ENCODE data around the gene PAQR8. TPM values are rescaled to one million over a fixed set of nuclear protein-coding genes. Genes with fewer than 3 reads are reported as not detected.
A peak's percentile ranks its signal among the peaks of the same experiment; 100 is the strongest.

The PAQR8 gene
- total RNA-seq, 1 experiment from 2014 or later: 3.0 TPM

GRCh38 chr6:52362443-52363227 lies 684 bp downstream of the PAQR8 start:
- peak overlapping the region in 1 of 3 experiments; percentile 96; a peak in 3 of 7 replicates for H3K27ac Mint-ChIP-seq
- Histone ChIP-seq H3K27me3 (ENCODE audit: insufficient read depth, low read length) (no peaks in the 10 kb centered on the region; the same call in 1 of the 2 replicates), H3K14ac (ENCODE audit: insufficient read depth, low read length) (peak overlapping the region; percentile 22; the same call in 1 of the 2 replicates), H3K4me1 (ENCODE audit: insufficient read depth, low read length) (peaks cover 9% of the 10 kb centered on the region; the same call in 1 of the 2 replicates), H2BK20ac (ENCODE audit: low read depth, low read length, poor library complexity, severe bottlenecking) (no peak overlapping the region), H3K9ac (ENCODE audit: extremely low read depth, insufficient read length, low read length) (peak overlapping the region; percentile 46), H2BK12ac (ENCODE audit: insufficient read length, low read depth, low read length) (no peak overlapping the region), H3T11ph (ENCODE audit: low read length) (no peak overlapping the region), H2AFZ (ENCODE audit: low read length) (peak overlapping the region; percentile 14), H3K4ac (ENCODE audit: low read depth, low read length) (no peak overlapping the region), H3K79me2 (ENCODE audit: insufficient read depth, low read length) (no peaks in the 10 kb centered on the region), H4K91ac (ENCODE audit: insufficient read length, low read depth, low read length) (no peak overlapping the region), H3K79me1 (ENCODE audit: insufficient read depth, low read depth, low read length, poor library complexity, severe bottlenecking) (no peaks in the 10 kb centered on the region), H3K18ac (ENCODE audit: insufficient read length, low read depth, low read length) (no peak overlapping the region), H3K23ac (ENCODE audit: insufficient read length, low read depth, low read length) (no peak overlapping the region), H2AK5ac (ENCODE audit: insufficient read length, low read length) (no peak overlapping the region), H3K9me3 (ENCODE audit: control insufficient read depth, low read depth, low read length) (no peaks in the 10 kb centered on the region), H2BK120ac (ENCODE audit: low read depth, low read length, poor library complexity, severe bottlenecking) (no peak overlapping the region), H4K20me1 (ENCODE audit: control insufficient read depth, insufficient read depth, insufficient read length) (no peaks in the 10 kb centered on the region), H3K27ac (ENCODE audit: insufficient read length, low read depth, low read length) (no peak overlapping the region), H4K8ac (replicated peaks; ENCODE audit: insufficient read length, low read depth, low read length) (no peak overlapping the region), H2BK15ac (ENCODE audit: low read depth, low read length) (no peak overlapping the region; the same call in 1 of the 2 replicates), H2BK5ac (ENCODE audit: insufficient read length, low read length) (no peak overlapping the region), H3K23me2 (ENCODE audit: insufficient read length, low read depth, low read length, poor library complexity, severe bottlenecking) (peaks cover 15% of the 10 kb centered on the region), H4K5ac (ENCODE audit: insufficient read length, low read depth, low read length) (no peak overlapping the region), H3K56ac (ENCODE audit: insufficient read length, low read depth, low read length) (no peak overlapping the region), H3K4me2 (ENCODE audit: insufficient read depth, insufficient read length, low read length) (peak overlapping the region; percentile 76)
- WGBS (ENCODE audit: extremely low coverage, insufficient read length, low lambda C conversion rate): no CpG with 5 or more reads among the region's 57 CpGs
- DNase-seq: peak; percentile 58
- H3K36me3 Mint-ChIP-seq (ENCODE audit: insufficient read depth in 1 of 3, low read depth in 3 of 3): peaks cover 0 to 5% (median 3%) of the 10 kb centered on the region in 3 experiments; a peak in 3 of 7 replicates
- no peaks in the 10 kb centered on the region for H3K9me3 Mint-ChIP-seq
- peaks cover 16 to 18% of the 10 kb centered on the region in 2 experiments for H3K4me1 Mint-ChIP-seq
- peaks cover 37% of the 10 kb centered on the region for H3K27me3 Mint-ChIP-seq (ENCODE audit: low read depth)
- peak overlapping the region; percentile 90 to 99 for H3K4me3 Mint-ChIP-seq
- no peak for TF ChIP-seq CTCF (conservative IDR thresholded peaks at IDR 0.05)

All from H9 (cell line).